UCSD-AML1 (cell line): ENCODE results near the gene NME9.

Experiments
- DNase-seq: peaks from one replicate; lab custom pipeline; 2025; ENCODE audit not compliant: unreplicated experiment; lab: John Stamatoyannopoulos, UW

The NME9 gene

DNA sequence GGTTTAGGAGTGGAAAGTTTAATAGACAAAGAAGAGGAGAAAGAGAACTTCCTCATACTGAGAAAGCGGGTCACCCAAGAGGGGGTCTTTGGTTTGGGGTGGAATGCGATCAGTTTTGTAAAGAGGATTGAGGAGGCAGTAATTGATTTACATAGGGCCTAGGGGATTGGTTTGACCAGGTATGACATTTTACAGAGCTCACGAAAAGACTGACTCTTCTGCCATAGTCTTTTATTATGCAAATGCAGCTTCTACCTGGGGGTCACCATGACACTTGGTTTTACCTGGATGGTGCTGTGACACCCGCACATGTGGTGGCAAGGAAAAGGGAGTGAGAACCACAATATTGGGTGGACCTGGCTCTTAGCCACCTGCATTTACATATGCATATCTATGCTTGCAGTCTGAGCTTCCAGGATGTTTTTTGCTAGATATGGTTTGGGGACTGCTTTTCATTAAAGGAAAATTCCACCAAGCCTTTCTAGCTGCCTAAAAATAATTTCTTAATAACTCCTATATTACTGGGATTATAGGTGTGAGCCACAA lies 6.9 kb upstream of the NME9 start:
- no peak for DNase-seq

- DNase-seq, result no peak
Observed at GRCh38 chr3:138334608-138335007, 5.0 kb upstream of the NME9 start.

DNA sequence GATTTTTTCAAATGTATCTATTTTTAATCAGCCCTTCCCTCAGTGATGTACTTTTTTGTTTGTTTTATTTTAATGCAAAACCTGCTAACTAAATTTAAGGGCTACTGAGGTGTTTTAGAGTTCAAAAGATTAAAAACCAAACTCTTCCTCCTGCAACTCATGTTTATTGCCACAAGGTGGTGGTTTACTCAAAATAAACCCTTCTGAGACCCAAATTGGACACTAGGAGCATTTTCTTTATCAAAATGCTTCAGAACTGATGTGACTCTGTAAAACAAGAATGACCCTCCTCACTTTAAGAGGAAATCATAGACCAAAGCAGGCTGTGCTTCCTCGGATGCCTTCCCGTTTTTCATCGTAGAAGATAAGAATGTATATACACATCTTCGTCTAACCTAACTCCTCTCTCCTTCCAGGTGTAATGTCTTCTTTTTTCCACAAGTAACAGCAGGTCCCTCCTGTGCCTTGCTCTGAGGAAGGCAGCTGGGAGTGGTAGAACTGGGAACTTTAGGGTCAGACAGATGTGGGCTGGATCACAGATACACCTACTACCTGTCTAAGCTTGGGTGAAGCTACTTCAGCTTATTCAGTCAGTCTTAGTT lies 2.9 kb upstream of the NME9 start:
- no peak for DNase-seq

- DNase-seq, result no peak
Observed at GRCh38 chr3:138331143-138331894, 1.7 kb upstream of the NME9 start.

- no peak for DNase-seq
Observed at GRCh38 chr3:138329984-138330293, 288 bp upstream of the NME9 start.

DNA sequence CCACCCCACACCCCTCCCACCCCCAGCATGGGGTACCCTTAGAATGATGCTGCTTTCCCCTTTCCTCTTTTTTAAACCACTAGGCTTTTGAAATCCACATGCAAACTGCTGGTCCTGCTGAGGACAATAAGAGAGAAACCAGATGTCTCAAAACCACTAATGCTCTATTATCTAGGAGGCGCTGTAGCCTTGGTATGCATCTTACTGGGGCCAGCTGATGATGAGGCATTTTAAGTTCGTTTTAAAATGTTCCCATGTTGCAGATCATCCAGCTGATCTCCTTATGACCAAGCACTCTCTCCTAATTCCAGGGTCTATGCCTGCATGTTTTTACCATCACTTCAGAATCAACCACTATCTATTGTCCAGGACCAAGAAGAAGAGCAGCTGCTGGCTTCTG lies 1.3 kb downstream of the NME9 start:
- no peak for DNase-seq

- no peak for DNase-seq
Observed at GRCh38 chr3:138327831-138328230, 1.8 kb downstream of the NME9 start.

GRCh38 chr3:138326866-138327595 lies 2.6 kb downstream of the NME9 start:
- no peak for DNase-seq

DNA sequence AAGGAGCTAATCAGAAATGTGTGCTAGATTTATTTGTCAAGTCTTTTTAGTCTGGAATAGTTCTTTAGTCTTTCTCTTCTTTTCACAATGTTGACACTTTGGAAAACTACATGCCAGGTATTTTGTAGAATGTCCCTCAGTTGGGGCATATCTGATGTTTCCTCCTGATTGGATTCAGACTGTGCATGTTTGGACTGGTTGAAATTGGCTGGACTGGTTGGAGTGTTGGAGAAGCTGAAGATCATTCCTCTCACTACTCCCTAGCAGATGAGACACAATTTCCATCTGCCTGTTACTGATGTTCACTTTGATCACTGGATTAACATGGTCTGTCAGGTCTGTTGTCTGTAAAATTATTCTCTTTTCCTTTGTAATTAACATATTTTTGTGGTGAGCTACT lies 3.7 kb downstream of the NME9 start:
- DNase-seq, result no peak

GRCh38 chr3:138323971-138324370 lies 5.7 kb downstream of the NME9 start:
- no peak for DNase-seq

DNA sequence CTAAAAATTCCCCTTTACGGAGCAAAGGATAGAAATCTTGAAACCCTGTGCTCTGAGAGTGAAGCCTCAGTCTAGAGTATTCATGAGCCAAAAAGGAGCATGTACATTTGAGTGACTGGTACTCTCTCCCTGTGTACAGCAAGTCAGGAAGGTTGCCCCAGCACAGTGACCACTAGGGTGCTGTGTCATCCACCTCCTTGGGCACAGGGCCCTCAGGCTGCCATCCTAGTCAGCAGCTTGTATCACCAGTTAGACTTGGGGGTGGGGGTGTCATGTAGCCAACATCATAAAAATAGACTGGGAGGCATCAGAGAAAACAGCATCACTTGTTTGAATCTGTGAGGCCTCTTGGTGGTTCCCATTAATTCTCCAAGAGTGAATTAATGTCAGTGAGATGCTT lies 12.0 kb downstream of the NME9 start:
- no peak for DNase-seq

DNA sequence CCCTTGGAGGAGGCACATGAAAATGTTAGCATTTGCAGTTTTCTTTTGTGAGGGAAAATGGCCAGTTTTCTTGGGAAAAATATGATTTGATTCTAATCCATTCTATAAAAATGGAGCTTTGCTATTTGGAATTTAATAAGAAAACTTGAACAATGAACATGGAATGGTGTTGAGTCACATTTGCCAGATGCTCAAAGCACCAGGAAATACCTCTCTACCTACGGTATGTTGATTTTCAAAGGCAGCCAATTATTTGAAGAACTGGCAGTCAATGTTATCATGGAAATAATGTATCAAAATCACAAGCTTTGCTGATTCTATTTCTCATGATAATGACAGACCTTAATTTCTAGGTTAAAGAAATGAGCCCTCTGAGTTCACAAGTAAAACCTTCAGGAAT lies 14.9 kb downstream of the NME9 start:
- DNase-seq, result no peak

GRCh38 chr3:138310494-138310893 lies 19.2 kb downstream of the NME9 start:
- DNase-seq, result no peak

DNA sequence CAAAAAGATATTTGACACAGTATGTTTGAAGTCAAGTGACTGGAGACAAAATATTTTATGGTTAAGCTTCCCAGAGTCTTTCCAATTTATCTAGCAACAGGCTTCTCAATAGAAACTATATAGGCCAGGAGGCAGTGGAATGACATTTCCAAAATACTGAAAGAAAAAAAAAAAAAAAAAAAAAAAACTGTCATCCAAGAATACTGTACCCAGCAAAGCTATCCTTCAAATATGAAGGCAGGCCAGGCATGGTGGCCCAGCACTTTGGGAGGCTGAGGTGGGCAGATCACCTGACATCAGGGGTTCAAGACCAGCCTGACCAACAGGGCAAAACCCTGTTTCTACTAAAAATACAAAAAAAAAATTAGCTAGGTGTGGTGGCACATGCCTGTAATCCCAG lies 20.9 kb downstream of the NME9 start:
- no peak for DNase-seq

- DNase-seq, result no peak
Observed at GRCh38 chr3:138307899-138308298, 21.8 kb downstream of the NME9 start.

GRCh38 chr3:138303474-138303873 lies 26.2 kb downstream of the NME9 start:
- no peak for DNase-seq

GRCh38 chr3:138300647-138301046 lies 29.0 kb downstream of the NME9 start:
- DNase-seq, result no peak

- DNase-seq, result no peak
Observed at GRCh38 chr3:138297876-138298275, 31.8 kb downstream of the NME9 start.

DNA sequence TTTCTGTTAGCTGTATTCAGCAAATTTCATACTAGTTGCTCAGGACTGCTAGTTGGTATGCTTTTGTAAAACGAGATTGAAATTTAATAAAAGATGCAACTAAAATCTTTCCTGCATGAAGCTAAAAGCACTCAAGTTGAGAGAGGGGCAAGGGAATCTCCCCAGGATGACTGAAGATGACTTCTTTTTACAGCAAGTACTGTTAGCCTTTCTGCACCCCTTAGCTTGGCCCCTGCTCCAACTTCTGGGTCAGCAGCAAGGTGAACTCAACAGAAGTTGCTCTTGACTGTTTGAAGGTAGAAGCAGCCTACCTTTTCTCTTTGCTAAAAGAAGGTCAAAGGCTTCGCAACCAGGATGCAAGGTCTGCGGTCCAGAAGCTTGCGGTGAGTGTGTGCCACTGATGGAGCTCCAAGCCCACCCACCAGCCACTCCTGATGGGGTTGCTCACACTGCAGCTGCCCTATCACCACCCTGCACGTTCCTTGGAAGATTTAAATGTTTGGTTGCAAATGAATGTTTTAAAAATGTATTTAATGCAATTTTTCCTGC lies 32.5 kb downstream of the NME9 start:
- no peak for DNase-seq

GRCh38 chr3:138296639-138297038 lies 33.0 kb downstream of the NME9 start:
- DNase-seq, result no peak

DNA sequence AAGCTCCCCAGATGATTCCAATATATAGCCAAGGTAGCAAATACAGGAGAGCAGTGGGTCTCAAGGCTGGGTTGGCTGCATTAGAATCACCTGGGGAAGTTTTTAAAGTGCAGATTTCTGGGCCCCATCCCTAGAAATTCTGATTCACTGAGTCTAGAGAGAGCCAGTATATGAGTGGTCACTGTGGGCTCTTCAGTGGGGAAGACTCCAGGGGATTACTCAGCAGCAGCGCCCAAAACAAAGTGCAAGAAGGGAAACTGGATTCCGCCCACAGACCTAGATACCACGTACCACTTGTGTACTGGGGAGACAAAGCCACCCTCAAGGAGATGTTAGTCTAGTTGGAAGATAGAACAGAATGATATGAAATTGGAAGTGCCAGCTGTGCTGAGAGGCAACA lies 40.0 kb downstream of the NME9 start:
- no peak for DNase-seq

DNA sequence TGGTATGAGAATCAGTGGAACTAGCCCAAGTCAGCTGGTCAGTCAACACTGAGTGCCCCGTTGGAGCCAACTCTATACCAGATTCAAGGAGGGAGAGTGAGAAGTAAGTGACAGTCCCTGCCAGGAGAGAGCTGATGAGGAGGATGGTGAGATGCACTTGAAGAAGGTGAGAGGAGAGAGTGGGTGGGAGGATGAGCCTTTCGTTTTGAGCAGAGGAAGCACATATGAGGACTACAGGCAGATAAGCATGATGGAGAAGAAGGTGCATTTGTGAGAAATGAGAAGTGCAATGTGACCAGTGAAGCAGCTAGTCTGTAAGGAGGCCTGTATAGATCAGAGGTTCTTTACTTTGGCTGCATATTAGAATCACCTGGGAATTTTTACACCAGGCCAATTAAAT lies 40.4 kb downstream of the NME9 start:
- DNase-seq, result no peak
